Activated CD4-positive, alpha-beta memory T cell treated with anti-CD3 and anti-CD28 coated beads for 36 hours (primary cell): ENCODE data around the gene FHIT. TPM values are rescaled to one million over a fixed set of nuclear protein-coding genes. Genes with fewer than 3 reads are reported as not detected.

Experiments
- CTCF ChIA-PET: fragments of 350-600 bp; sonication (Branson Sonifier 250); formaldehyde crosslinking; loops from one replicate; lab custom pipeline; 2021; ENCODE audit warnings: antibody characterized with exemption, inconsistent platforms; lab: Charles Lee
- POLR2A ChIA-PET: fragments of 350-600 bp; sonication (Branson Sonifier 250); formaldehyde crosslinking; loops from one replicate; lab custom pipeline; 2021; ENCODE audit warnings: antibody characterized with exemption; lab: Charles Lee
- DNase-seq: peaks from one replicate; pipeline ENCODE4 v3.0.0-alpha.2; 2020
- H3K27ac Mint-ChIP-seq: one replicate; pipeline ENCODE4 v1.8.0; 2021; ENCODE audit warnings: mixed read lengths
- H3K27me3 Mint-ChIP-seq: one replicate; pipeline ENCODE4 v1.8.0; 2021; ENCODE audit warnings: mixed read lengths
- H3K36me3 Mint-ChIP-seq: one replicate; pipeline ENCODE4 v1.8.0; 2021; ENCODE audit warnings: mixed read lengths
- H3K4me1 Mint-ChIP-seq: one replicate; pipeline ENCODE4 v1.8.0; 2021; ENCODE audit warnings: low read depth, mixed read lengths
- H3K4me3 Mint-ChIP-seq: one replicate; pipeline ENCODE4 v1.8.0; 2021; ENCODE audit warnings: mild to moderate bottlenecking, mixed read lengths
- H3K9me3 Mint-ChIP-seq: one replicate; pipeline ENCODE4 v1.8.0; 2021; ENCODE audit warnings: mixed read lengths
- intact Hi-C: fragments of 100-400 bp; cut with micrococcal nuclease; formaldehyde crosslinking; loops from one replicate; pipeline ENCODE4 v1.15.1; 2023
- total RNA-seq, 2 experiments: library from RNA; stranded (reverse); gene quantifications; one replicate each; pipeline ENCODE4 v1.2.3, GENCODE V29; 2021

Gene FHIT
- total RNA-seq, 2 experiments from 2014 or later, result 7.2 to 8.7 TPM

GRCh38 chr3:60055765-60056164 is 1195.5 kb downstream of the FHIT start:
- Mint-ChIP-seq H3K4me3 (peak overlapping the region; percentile 52), H3K27ac (peak overlapping the region; percentile 79), H3K27me3 (no peaks in the 10 kb centered on the region), H3K9me3 (peaks cover 4% of the 10 kb centered on the region), H3K36me3 (peaks cover 12% of the 10 kb centered on the region), H3K4me1 (peaks cover 78% of the 10 kb centered on the region)
- DNase-seq, result no peak
- ChIA-PET CTCF (interaction anchor here (0.6 to 0.9 kb wide), 2 partner anchors 9 to 23 kb away, joined by 3 to 4 read pairs; no protein-coding TSS in a partner anchor), POLR2A (interaction anchor here (0.8 to 1.0 kb wide), 2 partner anchors 30 to 45 kb away, joined by 3 read pairs; no protein-coding TSS in a partner anchor)
- intact Hi-C loops, result no loop called here

- intact Hi-C loops, result loop anchor here (1.0 kb wide), 2 partner anchors 11 to 27 kb away; no protein-coding TSS in a partner anchor
- POLR2A ChIA-PET, result no interaction called here
- no peak overlapping the region for H3K4me3 Mint-ChIP-seq
- H3K4me1 Mint-ChIP-seq, result peaks cover 79% of the 10 kb centered on the region
- H3K27me3 Mint-ChIP-seq, result no peaks in the 10 kb centered on the region
- H3K27ac Mint-ChIP-seq, result peak overlapping the region; percentile 83
- H3K36me3 Mint-ChIP-seq, result peaks cover 11% of the 10 kb centered on the region
- peak; percentile 67 for DNase-seq
- H3K9me3 Mint-ChIP-seq, result peaks cover 4% of the 10 kb centered on the region
- CTCF ChIA-PET, result interaction anchor here (0.7 kb wide), 1 partner anchor 488 kb away, joined by 3 read pairs; no protein-coding TSS in a partner anchor
These were observed 1197.6 kb downstream of the FHIT start for GRCh38 chr3:60053526-60054265.

GRCh38 chr3:60048447-60048848 is 1202.8 kb downstream of the FHIT start:
- Mint-ChIP-seq H3K27ac (peak overlapping the region; percentile 94), H3K4me3 (peak overlapping the region; percentile 69), H3K9me3 (peaks cover 16% of the 10 kb centered on the region), H3K36me3 (peaks cover 14% of the 10 kb centered on the region), H3K27me3 (no peaks in the 10 kb centered on the region), H3K4me1 (peaks cover 71% of the 10 kb centered on the region)
- CTCF ChIA-PET, result no interaction called here
- POLR2A ChIA-PET, result no interaction called here
- intact Hi-C loops, result loop anchor here (1.0 to 10.0 kb wide), 4 partner anchors 18 to 1206 kb away; partner anchors contain the start of gene FHIT
- DNase-seq, result peak; percentile 62

- DNase-seq, result peak; percentile 16
- H3K4me3 Mint-ChIP-seq, result peak overlapping the region; percentile 69
- H3K36me3 Mint-ChIP-seq, result peaks cover 14% of the 10 kb centered on the region
- peak overlapping the region; percentile 94 for H3K27ac Mint-ChIP-seq
- POLR2A ChIA-PET, result interaction anchor here (0.6 kb wide), 1 partner anchor 22 kb away, joined by 4 read pairs; no protein-coding TSS in a partner anchor
- peaks cover 66% of the 10 kb centered on the region for H3K4me1 Mint-ChIP-seq
- no peaks in the 10 kb centered on the region for H3K27me3 Mint-ChIP-seq
- peaks cover 16% of the 10 kb centered on the region for H3K9me3 Mint-ChIP-seq
- CTCF ChIA-PET, result no interaction called here
- intact Hi-C loops, result loop anchor here (1.0 to 10.0 kb wide), 4 partner anchors 17 to 1207 kb away; partner anchors contain the start of gene FHIT
These were observed 1203.6 kb downstream of the FHIT start for GRCh38 chr3:60047426-60048200.

GRCh38 chr3:60046210-60046609 is 1205.0 kb downstream of the FHIT start:
- intact Hi-C loops, result loop anchor here (10.0 kb wide), 1 partner anchor 1209 kb away; the partner anchor contains the start of gene FHIT
- no peak for DNase-seq
- H3K36me3 Mint-ChIP-seq, result peaks cover 21% of the 10 kb centered on the region
- peaks cover 16% of the 10 kb centered on the region for H3K9me3 Mint-ChIP-seq
- H3K4me3 Mint-ChIP-seq, result no peak overlapping the region
- H3K27ac Mint-ChIP-seq, result peak overlapping the region; percentile 47
- H3K27me3 Mint-ChIP-seq, result no peaks in the 10 kb centered on the region
- CTCF ChIA-PET, result no interaction called here
- H3K4me1 Mint-ChIP-seq, result peaks cover 63% of the 10 kb centered on the region
- POLR2A ChIA-PET, result no interaction called here

- DNase-seq, result no peak
- ChIA-PET POLR2A (no interaction called here), CTCF (no interaction called here)
- peaks cover 16% of the 10 kb centered on the region for H3K9me3 Mint-ChIP-seq
- no peak overlapping the region for H3K4me3 Mint-ChIP-seq
- H3K27me3 Mint-ChIP-seq, result no peaks in the 10 kb centered on the region
- peaks cover 21% of the 10 kb centered on the region for H3K36me3 Mint-ChIP-seq
- intact Hi-C loops, result loop anchor here (10.0 kb wide), 1 partner anchor 1209 kb away; the partner anchor contains the start of gene FHIT
- peak overlapping the region; percentile 91 for H3K27ac Mint-ChIP-seq
- peaks cover 61% of the 10 kb centered on the region for H3K4me1 Mint-ChIP-seq
These were observed 1205.6 kb downstream of the FHIT start for GRCh38 chr3:60045686-60046085.

- H3K4me1 Mint-ChIP-seq, result peaks cover 29% of the 10 kb centered on the region
- ChIA-PET CTCF (no interaction called here), POLR2A (no interaction called here)
These were observed 1214.4 kb downstream of the FHIT start for GRCh38 chr3:60036803-60037202.

GRCh38 chr3:60033901-60034453 is 1217.3 kb downstream of the FHIT start:
- Mint-ChIP-seq H3K27me3 (no peaks in the 10 kb centered on the region), H3K36me3 (peaks cover 3% of the 10 kb centered on the region), H3K9me3 (no peaks in the 10 kb centered on the region), H3K4me3 (no peak overlapping the region), H3K27ac (no peak overlapping the region), H3K4me1 (peaks cover 38% of the 10 kb centered on the region)
- intact Hi-C loops, result no loop called here
- CTCF ChIA-PET, result no interaction called here
- no peak for DNase-seq
- POLR2A ChIA-PET, result no interaction called here

More at GRCh38 chr3:60036803-60037202, 1214.4 kb downstream of the FHIT start:
- H3K9me3 Mint-ChIP-seq, result no peaks in the 10 kb centered on the region
- H3K36me3 Mint-ChIP-seq, result peaks cover 4% of the 10 kb centered on the region
- no peaks in the 10 kb centered on the region for H3K27me3 Mint-ChIP-seq
- no peak overlapping the region for H3K27ac Mint-ChIP-seq
- no peak overlapping the region for H3K4me3 Mint-ChIP-seq
- no peak for DNase-seq
- intact Hi-C loops, result no loop called here

GRCh38 chr3:60030982-60031381 is 1220.3 kb downstream of the FHIT start:
- Mint-ChIP-seq H3K36me3 (peaks cover 2% of the 10 kb centered on the region), H3K27me3 (no peaks in the 10 kb centered on the region), H3K27ac (peak overlapping the region; percentile 14), H3K4me3 (no peak overlapping the region), H3K4me1 (peaks cover 57% of the 10 kb centered on the region), H3K9me3 (no peaks in the 10 kb centered on the region)
- ChIA-PET POLR2A (interaction anchor here (1.3 kb wide), 1 partner anchor 13 kb away, joined by 3 read pairs; no protein-coding TSS in a partner anchor), CTCF (no interaction called here)
- intact Hi-C loops, result loop anchor here (1.0 to 2.0 kb wide), 2 partner anchors 13 to 18 kb away; no protein-coding TSS in a partner anchor
- no peak for DNase-seq

GRCh38 chr3:60028233-60028632 is 1223.0 kb downstream of the FHIT start:
- no peak for DNase-seq
- no peaks in the 10 kb centered on the region for H3K27me3 Mint-ChIP-seq
- peaks cover 66% of the 10 kb centered on the region for H3K4me1 Mint-ChIP-seq
- intact Hi-C loops, result no loop called here
- no peak overlapping the region for H3K4me3 Mint-ChIP-seq
- peaks cover 2% of the 10 kb centered on the region for H3K36me3 Mint-ChIP-seq
- ChIA-PET POLR2A (interaction anchor here (0.6 kb wide), 1 partner anchor 459 kb away, joined by 5 read pairs; no protein-coding TSS in a partner anchor), CTCF (interaction anchor here (0.7 kb wide), 1 partner anchor 1345 kb away, joined by 3 read pairs; no protein-coding TSS in a partner anchor)
- no peaks in the 10 kb centered on the region for H3K9me3 Mint-ChIP-seq
- peak overlapping the region; percentile 76 for H3K27ac Mint-ChIP-seq

- ChIA-PET CTCF (interaction anchor here (0.7 kb wide), 1 partner anchor 1346 kb away, joined by 3 read pairs; no protein-coding TSS in a partner anchor), POLR2A (interaction anchor here (0.6 kb wide), 1 partner anchor 458 kb away, joined by 5 read pairs; no protein-coding TSS in a partner anchor)
- Mint-ChIP-seq H3K4me3 (no peak overlapping the region), H3K27ac (peak overlapping the region; percentile 76), H3K9me3 (no peaks in the 10 kb centered on the region), H3K36me3 (peaks cover 2% of the 10 kb centered on the region), H3K27me3 (no peaks in the 10 kb centered on the region), H3K4me1 (peaks cover 71% of the 10 kb centered on the region)
- intact Hi-C loops, result no loop called here
- DNase-seq, result no peak
These were observed 1223.9 kb downstream of the FHIT start for GRCh38 chr3:60027335-60027734.
